Lower leg skin (tissue), 3 donors: Measurements from ENCODE around the gene ZNF236.

Experiments
- POLR2A ChIP-seq, 2 donors: fragments of 450-650 bp; IDR thresholded peaks; one replicate each; pipeline ENCODE4 v1.6.1; 2016 to 2017; ENCODE audit warnings: antibody characterized with exemption in 2 of 2, mild to moderate bottlenecking in 1 of 2, moderate library complexity in 1 of 2
- TF ChIP-seq, protein P1 (sequence below), 3 donors: fragments of 450-650 bp; IDR thresholded peaks; one replicate each; pipeline ENCODE4 v1.5.1; 2016; ENCODE audit warnings: antibody characterized with exemption in 3 of 3, mild to moderate bottlenecking in 3 of 3, moderate library complexity in 2 of 3

DNA sequence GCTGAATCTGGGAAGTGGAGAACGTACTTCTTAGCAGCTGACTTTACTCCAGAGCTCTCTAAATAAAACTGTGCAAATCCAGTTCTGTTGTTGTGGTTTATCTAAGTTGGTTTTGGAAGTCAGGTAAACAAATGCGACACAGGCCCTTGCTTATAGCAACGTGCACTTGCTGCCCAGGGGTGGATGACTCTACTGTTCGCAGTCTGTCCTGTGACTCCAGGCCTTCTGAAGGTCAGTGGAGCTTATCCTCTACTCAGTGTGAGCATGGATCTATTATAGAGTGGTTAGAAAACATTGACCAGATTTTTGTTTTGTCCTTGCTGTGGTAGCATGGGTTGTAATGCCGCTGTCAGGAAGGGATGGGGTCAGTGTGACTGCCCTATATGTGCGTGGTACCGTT, 89.1 kb downstream of the ZNF236 start:
- TF ChIP-seq, protein P1, sequence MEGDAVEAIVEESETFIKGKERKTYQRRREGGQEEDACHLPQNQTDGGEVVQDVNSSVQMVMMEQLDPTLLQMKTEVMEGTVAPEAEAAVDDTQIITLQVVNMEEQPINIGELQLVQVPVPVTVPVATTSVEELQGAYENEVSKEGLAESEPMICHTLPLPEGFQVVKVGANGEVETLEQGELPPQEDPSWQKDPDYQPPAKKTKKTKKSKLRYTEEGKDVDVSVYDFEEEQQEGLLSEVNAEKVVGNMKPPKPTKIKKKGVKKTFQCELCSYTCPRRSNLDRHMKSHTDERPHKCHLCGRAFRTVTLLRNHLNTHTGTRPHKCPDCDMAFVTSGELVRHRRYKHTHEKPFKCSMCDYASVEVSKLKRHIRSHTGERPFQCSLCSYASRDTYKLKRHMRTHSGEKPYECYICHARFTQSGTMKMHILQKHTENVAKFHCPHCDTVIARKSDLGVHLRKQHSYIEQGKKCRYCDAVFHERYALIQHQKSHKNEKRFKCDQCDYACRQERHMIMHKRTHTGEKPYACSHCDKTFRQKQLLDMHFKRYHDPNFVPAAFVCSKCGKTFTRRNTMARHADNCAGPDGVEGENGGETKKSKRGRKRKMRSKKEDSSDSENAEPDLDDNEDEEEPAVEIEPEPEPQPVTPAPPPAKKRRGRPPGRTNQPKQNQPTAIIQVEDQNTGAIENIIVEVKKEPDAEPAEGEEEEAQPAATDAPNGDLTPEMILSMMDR (IDR thresholded peaks at IDR 0.05) = no peak
- TF ChIP-seq POLR2A (IDR thresholded peaks at IDR 0.05) = no peak
